HG03095 (cell line): Measurements from ENCODE around the gene ZNF804B.

Source experiments
- ATAC-seq: cut with Tn5 transposase; IDR thresholded peaks from one replicate; pipeline ENCODE4 v1.9.1; 2021; ENCODE audit warnings: moderate library complexity; ENCODE audit not compliant: unreplicated experiment

The ZNF804B gene

DNA sequence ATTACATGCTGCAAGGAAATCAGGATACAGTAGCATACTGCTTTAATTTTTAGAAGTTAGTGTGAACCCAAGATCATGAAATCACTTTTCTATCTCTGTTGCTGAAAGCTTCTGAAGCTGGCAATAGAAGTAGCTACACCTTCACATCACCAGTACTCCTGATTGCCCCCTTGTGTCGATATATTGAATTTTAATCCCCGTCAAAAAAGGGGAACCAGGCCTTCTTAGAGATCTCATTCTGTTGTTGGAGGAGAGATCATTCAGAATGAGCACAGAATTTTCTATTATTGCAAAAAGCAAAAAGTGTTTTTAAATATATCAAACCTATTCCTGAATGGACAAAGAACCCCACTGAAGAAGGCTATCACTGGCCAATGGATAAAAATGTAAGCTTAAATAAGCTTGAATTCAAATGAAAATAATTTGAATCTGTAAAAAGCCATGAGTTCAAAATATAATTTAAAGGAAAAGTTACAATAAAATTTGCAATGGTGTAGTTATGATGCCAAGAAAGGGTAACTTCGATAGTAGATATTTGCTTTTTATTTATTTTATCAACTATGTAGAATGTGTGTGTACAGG is 75.7 kb downstream of the ZNF804B start:
- no peak for ATAC-seq

DNA sequence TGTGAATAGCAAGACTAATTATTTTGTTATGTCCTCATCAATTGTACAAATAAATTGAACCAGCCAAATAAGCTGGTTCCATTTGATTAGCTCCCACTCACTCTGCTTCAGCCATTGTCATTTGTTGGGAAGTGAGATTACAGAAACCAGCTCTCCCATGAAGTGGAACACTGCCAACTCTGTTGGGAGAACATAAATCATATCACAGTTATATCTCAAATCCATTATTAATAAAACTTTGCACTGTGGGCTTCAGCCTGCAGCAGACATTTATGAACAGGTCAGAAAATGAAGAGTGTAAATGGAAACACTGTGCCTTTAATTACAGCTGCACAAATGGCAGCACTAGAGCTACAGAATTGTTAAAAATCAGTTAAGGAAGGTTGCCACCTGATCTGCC is 82.7 kb downstream of the ZNF804B start:
- ATAC-seq = no peak

DNA sequence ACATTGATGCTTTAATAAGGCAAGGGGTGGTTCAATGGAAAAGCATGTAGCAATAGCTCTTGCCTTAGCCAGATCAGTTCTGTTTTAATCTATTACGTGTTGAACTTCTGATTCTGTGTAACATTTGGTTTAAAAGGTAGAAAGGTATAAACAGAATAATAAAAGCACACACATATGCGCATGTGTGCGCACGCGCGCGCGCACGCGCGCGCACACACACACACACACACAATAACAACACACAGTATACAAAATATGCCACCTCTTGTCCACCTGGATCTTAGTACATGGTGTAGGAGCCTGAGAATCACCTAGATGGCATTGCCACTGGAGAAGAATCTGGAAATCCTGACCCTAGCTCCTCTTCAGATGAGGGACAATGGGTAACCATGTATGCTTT is 85.6 kb downstream of the ZNF804B start:
- ATAC-seq = no peak

GRCh38 chr7:88851220-88851619 is 91.7 kb downstream of the ZNF804B start:
- no peak for ATAC-seq

DNA sequence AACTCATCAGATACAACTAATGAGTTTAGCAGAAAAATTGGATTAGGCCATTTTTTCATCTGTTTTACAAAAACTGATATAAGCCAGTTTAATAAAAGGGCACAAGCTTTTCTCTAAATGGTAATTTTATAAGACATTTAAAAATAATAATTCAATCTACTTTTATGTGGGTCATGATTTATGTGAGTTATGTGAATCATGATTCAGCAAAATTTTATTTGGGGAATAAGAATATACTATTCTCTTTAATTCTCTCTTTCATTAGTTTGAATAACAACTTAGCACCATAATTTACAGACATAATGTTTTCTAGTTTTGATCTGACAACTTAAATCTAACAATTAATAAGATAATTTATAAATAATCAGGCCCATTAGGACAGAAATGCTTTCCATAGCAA is 99.8 kb downstream of the ZNF804B start:
- no peak for ATAC-seq

GRCh38 chr7:88866265-88866863 is 106.9 kb downstream of the ZNF804B start:
- ATAC-seq = no peak

DNA sequence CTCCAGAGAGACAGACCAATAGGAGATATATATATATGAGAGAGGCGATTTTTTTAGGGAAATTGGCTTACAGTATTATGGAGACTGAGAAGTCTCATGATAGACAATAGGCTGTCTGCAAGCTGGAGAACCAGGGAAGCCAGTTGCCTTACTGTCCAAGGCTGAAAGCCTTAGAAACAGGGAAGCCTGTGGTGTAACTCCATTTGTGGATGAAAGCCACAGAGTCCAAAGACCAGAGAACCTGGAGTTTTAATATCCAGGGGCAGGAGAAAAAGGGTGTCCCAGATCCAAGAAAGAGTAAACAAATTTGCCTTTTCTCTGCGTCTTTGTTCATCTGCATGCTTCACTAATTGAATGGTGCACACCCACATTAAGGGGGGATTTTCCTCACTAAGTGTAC is 107.7 kb downstream of the ZNF804B start:
- no peak for ATAC-seq

DNA sequence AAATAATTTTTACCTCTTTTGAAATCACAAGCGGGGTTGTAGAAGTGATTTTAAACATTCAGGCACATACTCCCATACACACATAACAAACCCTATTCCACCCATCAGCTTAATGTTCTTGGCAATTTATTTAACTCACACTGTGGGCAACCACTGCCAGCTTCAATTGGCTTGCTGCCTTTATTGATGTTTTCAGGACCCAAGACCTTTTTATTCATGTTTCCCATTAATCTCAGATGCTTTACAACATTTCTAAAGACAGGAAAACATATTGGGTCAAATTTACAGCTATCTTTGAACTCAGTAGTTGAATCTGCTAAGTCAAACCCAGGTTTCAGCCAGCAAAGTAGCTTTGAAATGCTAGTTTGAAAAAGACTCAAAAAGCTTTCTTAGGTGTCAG is 109.0 kb downstream of the ZNF804B start:
- no peak for ATAC-seq

GRCh38 chr7:88881136-88881535 is 121.6 kb downstream of the ZNF804B start:
- ATAC-seq = no peak

DNA sequence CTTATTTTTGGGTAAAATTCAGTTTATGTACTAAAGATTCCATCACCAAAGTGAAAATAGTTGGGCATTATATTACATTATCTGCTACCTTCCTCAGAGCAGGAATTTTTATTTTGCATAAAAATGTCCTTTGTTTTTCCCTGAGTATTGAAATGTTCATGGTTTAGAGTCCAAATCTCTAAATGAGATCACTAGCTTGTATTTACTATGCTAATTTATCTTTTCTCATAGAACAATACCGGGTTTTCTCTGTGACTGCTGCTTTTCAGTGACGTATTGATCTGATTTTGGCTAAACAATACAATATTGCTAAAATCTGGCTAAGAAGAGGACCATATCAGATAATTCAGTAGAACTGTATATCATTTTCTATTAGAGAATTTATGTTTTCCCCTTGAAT is 125.6 kb downstream of the ZNF804B start:
- no peak for ATAC-seq

GRCh38 chr7:88888684-88889083 is 129.2 kb downstream of the ZNF804B start:
- ATAC-seq = no peak

DNA sequence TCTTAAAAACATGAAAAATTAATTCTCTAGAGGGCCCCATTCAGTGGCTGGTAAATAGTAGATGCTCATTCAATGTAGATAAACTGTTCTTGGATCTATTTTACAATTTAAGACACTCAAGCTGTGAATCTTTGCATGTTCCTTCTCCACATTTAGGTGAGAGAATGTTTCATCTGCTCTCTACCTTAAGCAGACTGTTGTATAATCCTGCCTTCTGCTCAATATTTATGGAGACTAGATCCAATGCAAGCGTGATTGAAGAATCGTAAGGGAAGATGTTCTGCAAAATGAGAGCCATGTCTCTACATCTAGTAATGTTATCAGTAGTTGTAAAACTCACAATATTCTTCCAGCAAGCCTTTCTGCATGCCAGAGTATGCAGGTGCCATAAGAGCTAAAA is 151.0 kb downstream of the ZNF804B start:
- ATAC-seq = no peak

DNA sequence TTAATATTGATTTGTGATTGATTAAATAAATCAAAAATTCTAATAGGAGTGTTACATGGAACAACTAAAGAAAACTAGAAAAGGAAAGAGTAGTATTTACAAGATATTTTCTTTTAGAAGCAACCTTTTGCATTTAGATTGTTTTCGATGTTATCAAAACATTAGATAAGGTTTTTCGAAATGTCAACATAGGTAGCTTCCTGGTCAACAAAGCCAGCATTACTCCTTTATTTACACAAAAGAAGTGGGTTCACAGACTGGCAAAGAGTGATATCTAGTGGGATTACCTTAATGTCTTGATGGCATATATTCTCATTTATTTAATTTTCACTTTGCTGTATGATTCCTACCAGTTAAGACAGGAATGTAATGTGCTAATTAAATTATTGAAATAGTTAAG is 153.4 kb downstream of the ZNF804B start:
- no peak for ATAC-seq

DNA sequence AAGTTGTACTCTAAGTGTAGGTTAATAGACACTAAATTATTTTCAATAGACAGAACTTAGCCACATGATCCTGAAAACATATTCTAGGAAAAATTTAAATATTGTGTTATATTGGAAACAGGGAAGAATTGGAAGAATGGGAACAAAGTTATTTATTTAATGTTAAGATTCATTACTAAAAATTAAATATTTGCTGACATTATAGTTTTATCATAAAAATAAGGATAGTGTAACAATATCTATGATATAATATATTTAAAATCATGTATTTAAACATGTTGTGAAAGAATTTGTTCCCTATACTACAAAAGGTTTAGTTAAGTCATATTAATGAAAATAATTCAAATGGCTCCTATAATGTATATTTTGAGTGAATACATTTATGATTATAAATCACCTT is 156.1 kb downstream of the ZNF804B start:
- ATAC-seq = no peak

DNA sequence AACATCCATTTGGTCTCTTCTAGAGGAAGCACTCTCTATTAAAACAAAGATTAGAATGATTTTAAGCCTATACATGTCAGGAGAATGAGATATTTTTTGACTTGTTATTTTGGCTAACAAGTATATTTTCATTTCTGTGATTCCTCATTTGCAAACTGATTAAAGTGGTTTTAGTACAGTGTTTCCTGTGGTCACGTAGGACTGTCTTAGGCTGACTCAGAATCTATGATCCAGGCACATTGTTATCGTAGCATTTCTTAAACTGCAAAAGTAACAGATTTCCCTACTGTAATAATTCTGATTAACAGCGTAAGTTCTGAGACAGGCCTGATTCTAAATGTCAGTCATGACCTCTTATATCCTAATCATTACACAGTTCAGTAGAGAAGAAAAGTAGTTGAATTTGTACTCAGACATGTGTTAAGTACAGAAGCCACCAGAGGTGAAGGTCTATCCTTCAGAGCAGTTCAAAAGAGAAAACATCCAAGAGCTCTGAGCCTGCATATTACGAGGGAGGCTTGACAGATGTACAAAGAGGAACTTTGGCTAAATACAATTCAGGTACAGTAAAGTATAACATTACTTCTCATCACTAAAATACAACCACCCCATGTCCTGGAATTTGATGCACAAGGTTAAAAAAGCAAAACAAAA is 160.1 kb downstream of the ZNF804B start:
- ATAC-seq = no peak

GRCh38 chr7:88922944-88923343 is 163.4 kb downstream of the ZNF804B start:
- ATAC-seq = no peak

DNA sequence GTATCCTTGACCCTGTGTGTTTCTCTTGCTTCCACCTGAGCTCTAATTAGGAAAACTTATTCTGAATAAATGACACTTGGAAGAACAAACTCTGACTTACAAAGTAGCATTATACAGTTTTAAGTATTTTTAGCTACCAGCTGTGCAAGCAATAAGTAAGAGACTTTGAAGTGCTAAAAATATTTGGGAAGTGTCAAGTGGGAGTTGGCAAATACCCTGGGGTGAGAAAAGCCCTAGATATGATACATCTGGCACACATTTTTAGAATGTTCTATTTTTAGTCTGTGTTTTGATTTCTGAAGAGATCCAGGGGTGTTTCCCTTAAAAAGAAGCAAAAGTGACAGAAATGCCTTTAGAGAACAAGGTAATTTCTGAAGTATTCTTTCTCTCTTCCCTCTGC is 168.8 kb downstream of the ZNF804B start:
- no peak for ATAC-seq

- no peak for ATAC-seq
Observed at GRCh38 chr7:88929719-88930118, 170.2 kb downstream of the ZNF804B start.

- no peak for ATAC-seq
Observed at GRCh38 chr7:88933285-88933684, 173.8 kb downstream of the ZNF804B start.

- ATAC-seq = no peak
Observed at GRCh38 chr7:88942815-88943501, 183.5 kb downstream of the ZNF804B start.

DNA sequence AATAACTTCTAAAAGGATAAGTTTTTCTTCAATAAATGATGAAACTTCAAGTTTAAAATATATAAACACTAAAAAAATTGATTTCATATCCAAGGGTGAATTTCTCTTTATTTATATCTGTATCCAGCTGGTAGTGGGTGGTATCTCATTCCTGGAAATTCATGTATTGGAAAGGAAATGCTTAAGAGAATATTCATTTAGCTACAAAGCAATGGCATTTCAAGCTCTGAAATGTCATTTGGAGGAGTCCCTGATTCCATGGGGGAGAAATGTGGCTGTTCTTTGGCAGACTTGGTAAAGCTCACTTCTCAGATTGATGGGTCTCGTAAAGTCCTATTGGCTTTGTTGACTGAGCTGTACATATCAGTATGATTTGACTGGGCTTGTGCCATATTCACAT is 192.3 kb downstream of the ZNF804B start:
- no peak for ATAC-seq

- no peak for ATAC-seq
Observed at GRCh38 chr7:88964418-88964817, 204.9 kb downstream of the ZNF804B start.
